ENCODE results near the gene PRSS12. TPM values are rescaled to one million over a fixed set of nuclear protein-coding genes. Genes with fewer than 3 reads are reported as not detected.

Gene PRSS12
- total RNA-seq, 2 donors from 2014 or later: 0.50 TPM; not detected in 1

- intact Hi-C loops (cut with DNase I): no loop called here
- ATAC-seq: no peak
- DNase-seq: no peak
Observed at GRCh38 chr4:118235566-118236120, 117.2 kb downstream of the PRSS12 start.
